ENCODE measurements around the gene GPRC5C.

GPRC5C gene

DNA sequence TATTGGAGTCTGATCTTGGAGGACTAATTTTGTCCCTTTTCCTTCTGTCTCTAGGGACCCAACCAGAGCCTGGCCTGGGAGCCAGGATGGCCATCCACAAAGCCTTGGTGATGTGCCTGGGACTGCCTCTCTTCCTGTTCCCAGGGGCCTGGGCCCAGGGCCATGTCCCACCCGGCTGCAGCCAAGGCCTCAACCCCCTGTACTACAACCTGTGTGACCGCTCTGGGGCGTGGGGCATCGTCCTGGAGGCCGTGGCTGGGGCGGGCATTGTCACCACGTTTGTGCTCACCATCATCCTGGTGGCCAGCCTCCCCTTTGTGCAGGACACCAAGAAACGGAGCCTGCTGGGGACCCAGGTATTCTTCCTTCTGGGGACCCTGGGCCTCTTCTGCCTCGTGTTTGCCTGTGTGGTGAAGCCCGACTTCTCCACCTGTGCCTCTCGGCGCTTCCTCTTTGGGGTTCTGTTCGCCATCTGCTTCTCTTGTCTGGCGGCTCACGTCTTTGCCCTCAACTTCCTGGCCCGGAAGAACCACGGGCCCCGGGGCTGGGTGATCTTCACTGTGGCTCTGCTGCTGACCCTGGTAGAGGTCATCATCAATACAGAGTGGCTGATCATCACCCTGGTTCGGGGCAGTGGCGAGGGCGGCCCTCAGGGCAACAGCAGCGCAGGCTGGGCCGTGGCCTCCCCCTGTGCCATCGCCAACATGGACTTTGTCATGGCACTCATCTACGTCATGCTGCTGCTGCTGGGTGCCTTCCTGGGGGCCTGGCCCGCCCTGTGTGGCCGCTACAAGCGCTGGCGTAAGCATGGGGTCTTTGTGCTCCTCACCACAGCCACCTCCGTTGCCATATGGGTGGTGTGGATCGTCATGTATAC is 8.0 kb downstream of the GPRC5C start:
- POLR2A ChIA-PET = no interaction called here

DNA sequence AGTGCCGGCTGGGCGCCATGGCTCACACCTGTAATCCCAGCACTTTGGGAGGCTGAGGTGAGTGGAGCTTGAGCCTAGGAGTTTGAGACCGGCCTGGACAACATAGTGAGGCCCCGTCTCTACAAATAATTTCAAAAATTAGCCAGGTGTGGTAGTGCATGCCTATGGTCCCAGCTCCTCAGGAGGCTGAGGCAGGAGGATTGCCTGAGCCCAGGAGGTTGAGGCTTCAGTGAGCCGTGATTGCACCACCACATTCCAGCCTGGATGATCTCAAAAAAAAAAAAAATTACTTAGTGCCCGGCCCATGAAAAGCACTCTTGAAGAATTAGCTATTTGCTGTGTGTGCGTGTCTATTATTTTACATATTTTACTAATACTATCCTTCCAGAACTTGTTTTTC is 9.6 kb downstream of the GPRC5C start:
- no peak overlapping the region for H3K4me3 ChIP-seq (ENCODE audit: low read depth, low read length)
- ChIA-PET POLR2A (no interaction called here), CTCF (interaction anchor here (0.6 to 6.2 kb wide), 6 partner anchors 14 to 1284 kb away, joined by 3 to 54 read pairs (median 4); no protein-coding TSS in a partner anchor)
- H3K9me3 ChIP-seq (ENCODE audit: control insufficient read depth, insufficient read depth, low read depth, low read length) = no peaks in the 10 kb centered on the region
- peaks cover 5% of the 10 kb centered on the region; the same call in 1 of the 2 replicates for H3K4me1 ChIP-seq (ENCODE audit: control insufficient read depth, insufficient read depth, low read length)
- peaks cover 0 to 21% of the 10 kb centered on the region in 2 experiments; a peak in 2 of 3 replicates for H3K36me3 ChIP-seq (ENCODE audit: control insufficient read depth in 2 of 2, insufficient read depth in 1 of 2, low read length in 2 of 2)
- H3K27ac ChIP-seq (ENCODE audit: extremely low read depth, low read depth, low read length) = no peak overlapping the region
- no peak for TF ChIP-seq ZNF146 (tag by site-specific recombination; IDR thresholded peaks at IDR 0.05)
- no peak for TF ChIP-seq ZNF214 (tag by site-specific recombination; IDR thresholded peaks at IDR 0.05; ENCODE audit: borderline replicate concordance)
- no peak for TF ChIP-seq ZFHX2 (tag by site-specific recombination; conservative IDR thresholded peaks at IDR 0.05)
- TF ChIP-seq, protein P1, sequence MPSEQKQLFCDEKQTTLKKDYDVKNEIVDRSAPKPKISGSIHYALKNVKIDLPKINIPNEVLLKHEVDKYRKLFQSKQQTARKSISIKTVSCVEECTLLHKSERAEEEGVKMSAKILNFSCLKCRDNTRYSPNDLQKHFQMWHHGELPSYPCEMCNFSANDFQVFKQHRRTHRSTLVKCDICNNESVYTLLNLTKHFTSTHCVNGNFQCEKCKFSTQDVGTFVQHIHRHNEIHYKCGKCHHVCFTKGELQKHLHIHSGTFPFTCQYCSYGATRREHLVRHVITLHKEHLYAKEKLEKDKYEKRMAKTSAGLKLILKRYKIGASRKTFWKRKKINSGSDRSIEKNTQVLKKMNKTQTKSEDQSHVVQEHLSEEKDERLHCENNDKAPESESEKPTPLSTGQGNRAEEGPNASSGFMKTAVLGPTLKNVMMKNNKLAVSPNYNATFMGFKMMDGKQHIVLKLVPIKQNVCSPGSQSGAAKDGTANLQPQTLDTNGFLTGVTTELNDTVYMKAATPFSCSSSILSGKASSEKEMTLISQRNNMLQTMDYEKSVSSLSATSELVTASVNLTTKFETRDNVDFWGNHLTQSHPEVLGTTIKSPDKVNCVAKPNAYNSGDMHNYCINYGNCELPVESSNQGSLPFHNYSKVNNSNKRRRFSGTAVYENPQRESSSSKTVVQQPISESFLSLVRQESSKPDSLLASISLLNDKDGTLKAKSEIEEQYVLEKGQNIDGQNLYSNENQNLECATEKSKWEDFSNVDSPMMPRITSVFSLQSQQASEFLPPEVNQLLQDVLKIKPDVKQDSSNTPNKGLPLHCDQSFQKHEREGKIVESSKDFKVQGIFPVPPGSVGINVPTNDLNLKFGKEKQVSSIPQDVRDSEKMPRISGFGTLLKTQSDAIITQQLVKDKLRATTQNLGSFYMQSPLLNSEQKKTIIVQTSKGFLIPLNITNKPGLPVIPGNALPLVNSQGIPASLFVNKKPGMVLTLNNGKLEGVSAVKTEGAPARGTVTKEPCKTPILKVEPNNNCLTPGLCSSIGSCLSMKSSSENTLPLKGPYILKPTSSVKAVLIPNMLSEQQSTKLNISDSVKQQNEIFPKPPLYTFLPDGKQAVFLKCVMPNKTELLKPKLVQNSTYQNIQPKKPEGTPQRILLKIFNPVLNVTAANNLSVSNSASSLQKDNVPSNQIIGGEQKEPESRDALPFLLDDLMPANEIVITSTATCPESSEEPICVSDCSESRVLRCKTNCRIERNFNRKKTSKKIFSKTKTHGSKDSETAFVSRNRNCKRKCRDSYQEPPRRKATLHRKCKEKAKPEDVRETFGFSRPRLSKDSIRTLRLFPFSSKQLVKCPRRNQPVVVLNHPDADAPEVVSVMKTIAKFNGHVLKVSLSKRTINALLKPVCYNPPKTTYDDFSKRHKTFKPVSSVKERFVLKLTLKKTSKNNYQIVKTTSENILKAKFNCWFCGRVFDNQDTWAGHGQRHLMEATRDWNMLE (tag by site-specific recombination; conservative IDR thresholded peaks at IDR 0.05; ENCODE audit: low read depth) = no peak
- TF ChIP-seq, protein P2, sequence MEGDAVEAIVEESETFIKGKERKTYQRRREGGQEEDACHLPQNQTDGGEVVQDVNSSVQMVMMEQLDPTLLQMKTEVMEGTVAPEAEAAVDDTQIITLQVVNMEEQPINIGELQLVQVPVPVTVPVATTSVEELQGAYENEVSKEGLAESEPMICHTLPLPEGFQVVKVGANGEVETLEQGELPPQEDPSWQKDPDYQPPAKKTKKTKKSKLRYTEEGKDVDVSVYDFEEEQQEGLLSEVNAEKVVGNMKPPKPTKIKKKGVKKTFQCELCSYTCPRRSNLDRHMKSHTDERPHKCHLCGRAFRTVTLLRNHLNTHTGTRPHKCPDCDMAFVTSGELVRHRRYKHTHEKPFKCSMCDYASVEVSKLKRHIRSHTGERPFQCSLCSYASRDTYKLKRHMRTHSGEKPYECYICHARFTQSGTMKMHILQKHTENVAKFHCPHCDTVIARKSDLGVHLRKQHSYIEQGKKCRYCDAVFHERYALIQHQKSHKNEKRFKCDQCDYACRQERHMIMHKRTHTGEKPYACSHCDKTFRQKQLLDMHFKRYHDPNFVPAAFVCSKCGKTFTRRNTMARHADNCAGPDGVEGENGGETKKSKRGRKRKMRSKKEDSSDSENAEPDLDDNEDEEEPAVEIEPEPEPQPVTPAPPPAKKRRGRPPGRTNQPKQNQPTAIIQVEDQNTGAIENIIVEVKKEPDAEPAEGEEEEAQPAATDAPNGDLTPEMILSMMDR (tag by site-specific recombination; IDR thresholded peaks at IDR 0.05) = no peak

More for the DNA sequence above, 8.0 kb downstream of the GPRC5C start:
- CTCF ChIA-PET = interaction anchor here (1.0 to 7.1 kb wide), 4 partner anchors 10 to 71 kb away, joined by 3 to 151 read pairs (median 6); no protein-coding TSS in a partner anchor
- TF ChIP-seq YY2 (tag by site-specific recombination; IDR thresholded peaks at IDR 0.05) (no peak), ZNF544 (tag by site-specific recombination; IDR thresholded peaks at IDR 0.05) (no peak), ZNF596 (tag by site-specific recombination; IDR thresholded peaks at IDR 0.05) (no peak), ZNF501 (tag by site-specific recombination; IDR thresholded peaks at IDR 0.05) (no peak), ZNF549 (tag by site-specific recombination; IDR thresholded peaks at IDR 0.05) (no peak), RBAK (tag by site-specific recombination; IDR thresholded peaks at IDR 0.05) (no peak), ZNF184 (tag by site-specific recombination; IDR thresholded peaks at IDR 0.05) (no peak), ZNF157 (tag by site-specific recombination; IDR thresholded peaks at IDR 0.05) (no peak), ZNF571 (tag by site-specific recombination; IDR thresholded peaks at IDR 0.05) (no peak), ZNF585B (tag by site-specific recombination; IDR thresholded peaks at IDR 0.05) (no peak), WT1 (tag by site-specific recombination; IDR thresholded peaks at IDR 0.05) (no peak), ZNF274 (IDR thresholded peaks at IDR 0.05; ENCODE audit: low read length) (no peak), ZNF274 (tag by site-specific recombination; IDR thresholded peaks at IDR 0.05; ENCODE audit: borderline replicate concordance) (no peak)
- TF ChIP-seq, protein P2 (tag by site-specific recombination; IDR thresholded peaks at IDR 0.05) = no peak
- TF ChIP-seq, protein P3, sequence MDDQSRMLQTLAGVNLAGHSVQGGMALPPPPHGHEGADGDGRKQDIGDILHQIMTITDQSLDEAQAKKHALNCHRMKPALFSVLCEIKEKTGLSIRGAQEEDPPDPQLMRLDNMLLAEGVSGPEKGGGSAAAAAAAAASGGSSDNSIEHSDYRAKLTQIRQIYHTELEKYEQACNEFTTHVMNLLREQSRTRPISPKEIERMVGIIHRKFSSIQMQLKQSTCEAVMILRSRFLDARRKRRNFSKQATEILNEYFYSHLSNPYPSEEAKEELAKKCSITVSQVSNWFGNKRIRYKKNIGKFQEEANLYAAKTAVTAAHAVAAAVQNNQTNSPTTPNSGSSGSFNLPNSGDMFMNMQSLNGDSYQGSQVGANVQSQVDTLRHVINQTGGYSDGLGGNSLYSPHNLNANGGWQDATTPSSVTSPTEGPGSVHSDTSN (CRISPR knock-in tag; IDR thresholded peaks at IDR 0.05) = no peak
- TF ChIP-seq, protein P4, sequence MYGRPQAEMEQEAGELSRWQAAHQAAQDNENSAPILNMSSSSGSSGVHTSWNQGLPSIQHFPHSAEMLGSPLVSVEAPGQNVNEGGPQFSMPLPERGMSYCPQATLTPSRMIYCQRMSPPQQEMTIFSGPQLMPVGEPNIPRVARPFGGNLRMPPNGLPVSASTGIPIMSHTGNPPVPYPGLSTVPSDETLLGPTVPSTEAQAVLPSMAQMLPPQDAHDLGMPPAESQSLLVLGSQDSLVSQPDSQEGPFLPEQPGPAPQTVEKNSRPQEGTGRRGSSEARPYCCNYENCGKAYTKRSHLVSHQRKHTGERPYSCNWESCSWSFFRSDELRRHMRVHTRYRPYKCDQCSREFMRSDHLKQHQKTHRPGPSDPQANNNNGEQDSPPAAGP (tag by site-specific recombination; IDR thresholded peaks at IDR 0.05) = no peak
- TF ChIP-seq, protein P5, sequence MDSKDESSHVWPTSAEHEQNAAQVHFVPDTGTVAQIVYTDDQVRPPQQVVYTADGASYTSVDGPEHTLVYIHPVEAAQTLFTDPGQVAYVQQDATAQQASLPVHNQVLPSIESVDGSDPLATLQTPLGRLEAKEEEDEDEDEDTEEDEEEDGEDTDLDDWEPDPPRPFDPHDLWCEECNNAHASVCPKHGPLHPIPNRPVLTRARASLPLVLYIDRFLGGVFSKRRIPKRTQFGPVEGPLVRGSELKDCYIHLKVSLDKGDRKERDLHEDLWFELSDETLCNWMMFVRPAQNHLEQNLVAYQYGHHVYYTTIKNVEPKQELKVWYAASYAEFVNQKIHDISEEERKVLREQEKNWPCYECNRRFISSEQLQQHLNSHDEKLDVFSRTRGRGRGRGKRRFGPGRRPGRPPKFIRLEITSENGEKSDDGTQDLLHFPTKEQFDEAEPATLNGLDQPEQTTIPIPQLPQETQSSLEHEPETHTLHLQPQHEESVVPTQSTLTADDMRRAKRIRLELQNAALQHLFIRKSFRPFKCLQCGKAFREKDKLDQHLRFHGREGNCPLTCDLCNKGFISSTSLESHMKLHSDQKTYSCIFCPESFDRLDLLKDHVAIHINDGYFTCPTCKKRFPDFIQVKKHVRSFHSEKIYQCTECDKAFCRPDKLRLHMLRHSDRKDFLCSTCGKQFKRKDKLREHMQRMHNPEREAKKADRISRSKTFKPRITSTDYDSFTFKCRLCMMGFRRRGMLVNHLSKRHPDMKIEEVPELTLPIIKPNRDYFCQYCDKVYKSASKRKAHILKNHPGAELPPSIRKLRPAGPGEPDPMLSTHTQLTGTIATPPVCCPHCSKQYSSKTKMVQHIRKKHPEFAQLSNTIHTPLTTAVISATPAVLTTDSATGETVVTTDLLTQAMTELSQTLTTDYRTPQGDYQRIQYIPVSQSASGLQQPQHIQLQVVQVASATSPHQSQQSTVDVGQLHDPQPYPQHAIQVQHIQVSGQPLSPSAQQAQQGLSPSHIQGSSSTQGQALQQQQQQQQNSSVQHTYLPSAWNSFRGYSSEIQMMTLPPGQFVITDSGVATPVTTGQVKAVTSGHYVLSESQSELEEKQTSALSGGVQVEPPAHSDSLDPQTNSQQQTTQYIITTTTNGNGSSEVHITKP (tag by site-specific recombination; IDR thresholded peaks at IDR 0.05) = no peak
- Histone ChIP-seq H3K4me3 (ENCODE audit: low read depth, low read length) (no peak overlapping the region), H3K27ac (ENCODE audit: extremely low read depth, low read depth, low read length) (no peak overlapping the region), H3K4me1 (ENCODE audit: control insufficient read depth, insufficient read depth, low read length) (peaks cover 5% of the 10 kb centered on the region; the same call in 1 of the 2 replicates), H3K36me3 (ENCODE audit: control insufficient read depth in 2 of 2, insufficient read depth in 1 of 2, low read length in 2 of 2) (peaks cover 0 to 21% of the 10 kb centered on the region in 2 experiments; a peak in 2 of 3 replicates), H3K9me3 (ENCODE audit: control insufficient read depth, insufficient read depth, low read depth, low read length) (no peaks in the 10 kb centered on the region)
